HEK293 (cell line): ENCODE results near the gene PRMT5.
"Not testable (repeated sequence)": the region's sequence is repeated elsewhere in the genome, so short reads cannot be mapped to it uniquely, and the experiment has no call there.

Experiments used
- CTCF ChIA-PET: fragments of 350-600 bp; formaldehyde crosslinking; extraction: SDS; loops from one replicate; lab custom pipeline; 2021; ENCODE audit warnings: antibody characterized with exemption; lab: Yijun Ruan, JAX
- POLR2A ChIA-PET: fragments of 300-600 bp; formaldehyde crosslinking; extraction: SDS; loops from one replicate; lab custom pipeline; 2020; ENCODE audit warnings: antibody characterized with exemption, inconsistent platforms; lab: Yijun Ruan, JAX
- H3K27ac ChIP-seq: fragments of 200-500 bp; sonication (Bioruptor generic); 2 replicates; pipeline ENCODE4 v1.5.1; 2014; ENCODE audit warnings: low read depth, low read length, control low read depth, inconsistent platforms; ENCODE audit errors: extremely low read depth
- H3K36me3 ChIP-seq, 2 experiments: fragments of 200-500 bp in 1 of 2; sonication (Bioruptor generic) in 1 of 2; 1 replicate in 1 of 2; 2 replicates in 1 of 2; pipeline ENCODE4 v1.5.1; 2014 to 2017; ENCODE audit warnings: inconsistent platforms in 2 of 2, low read length in 2 of 2; ENCODE audit not compliant: control insufficient read depth in 2 of 2, insufficient read depth in 1 of 2
- H3K4me1 ChIP-seq: fragments of 200-500 bp; sonication (Bioruptor generic); 2 replicates; pipeline ENCODE4 v1.5.1; 2014; ENCODE audit warnings: mild to moderate bottlenecking, low read length, inconsistent platforms; ENCODE audit not compliant: control insufficient read depth, insufficient read depth
- H3K4me3 ChIP-seq: 2 replicates; pipeline ENCODE4 v1.5.1; 2011; ENCODE audit warnings: low read depth, mild to moderate bottlenecking, control low read depth, low read length, moderate library complexity
- H3K9me3 ChIP-seq: fragments of 200-500 bp; sonication (Bioruptor generic); 2 replicates; pipeline ENCODE4 v1.5.1; 2014; ENCODE audit warnings: low read depth, low read length, inconsistent platforms; ENCODE audit not compliant: control insufficient read depth, insufficient read depth
- FEZF1 ChIP-seq: fragments of 450-650 bp; formaldehyde crosslinking; IDR thresholded peaks from 2 replicates; pipeline ENCODE4 v1.5.1; 2016; ENCODE audit warnings: missing biosample characterization, missing genetic modification characterization
- GFI1B ChIP-seq: fragments of 450-650 bp; formaldehyde crosslinking; IDR thresholded peaks from 2 replicates; pipeline ENCODE4 v1.5.1; 2016; ENCODE audit warnings: missing biosample characterization, missing genetic modification characterization
- GLI2 ChIP-seq: fragments of 450-650 bp; formaldehyde crosslinking; IDR thresholded peaks from 2 replicates; pipeline ENCODE4; 2017; ENCODE audit warnings: missing biosample characterization, missing genetic modification characterization, low read depth, borderline replicate concordance
- HOXD13 ChIP-seq: sonication (generic); formaldehyde crosslinking; IDR thresholded peaks from 2 replicates; pipeline ENCODE4 v1.8.0; 2022; ENCODE audit warnings: missing genetic modification reagents, borderline replicate concordance
- MZF1 ChIP-seq: fragments of 450-650 bp; formaldehyde crosslinking; IDR thresholded peaks from 2 replicates; pipeline ENCODE4 v1.5.1; 2017; ENCODE audit warnings: missing biosample characterization, missing genetic modification characterization, borderline replicate concordance
- PRDM1 ChIP-seq: fragments of 450-650 bp; formaldehyde crosslinking; IDR thresholded peaks from 2 replicates; pipeline ENCODE4; 2016; ENCODE audit warnings: missing biosample characterization, missing genetic modification characterization
- PRDM6 ChIP-seq: fragments of 450-650 bp; formaldehyde crosslinking; IDR thresholded peaks from 2 replicates; pipeline ENCODE4 v1.5.1; 2017; ENCODE audit warnings: missing biosample characterization, missing genetic modification characterization
- TCF7L2 ChIP-seq: IDR thresholded peaks from 2 replicates; pipeline ENCODE4 v1.6.1; 2011; ENCODE audit warnings: low read depth, mild to moderate bottlenecking, inconsistent platforms, low read length, moderate library complexity, borderline replicate concordance
- ZFHX2 ChIP-seq: fragments of 450-650 bp; formaldehyde crosslinking; conservative IDR thresholded peaks from 2 replicates; pipeline ENCODE4 v1.5.1; 2016; ENCODE audit warnings: missing biosample characterization, missing genetic modification characterization
- ZNF121 ChIP-seq: fragments of 450-650 bp; formaldehyde crosslinking; IDR thresholded peaks from 2 replicates; pipeline ENCODE4 v1.5.1; 2016; ENCODE audit warnings: missing biosample characterization, missing genetic modification characterization
- ZNF132 ChIP-seq: fragments of 450-650 bp; formaldehyde crosslinking; IDR thresholded peaks from 2 replicates; pipeline ENCODE4 v1.5.1; 2017; ENCODE audit warnings: missing biosample characterization, missing genetic modification characterization, borderline replicate concordance
- ZNF133 ChIP-seq: fragments of 450-650 bp; formaldehyde crosslinking; IDR thresholded peaks from 2 replicates; pipeline ENCODE4 v1.5.1; 2016; ENCODE audit warnings: missing biosample characterization, missing genetic modification characterization
- ZNF404 ChIP-seq: fragments of 450-650 bp; formaldehyde crosslinking; IDR thresholded peaks from 2 replicates; pipeline ENCODE4 v1.5.1; 2017; ENCODE audit warnings: missing biosample characterization, missing genetic modification characterization
- ZNF433 ChIP-seq: fragments of 450-650 bp; formaldehyde crosslinking; IDR thresholded peaks from 2 replicates; pipeline ENCODE4 v1.5.1; 2016; ENCODE audit warnings: missing biosample characterization, missing genetic modification characterization, low read depth
- ZNF521 ChIP-seq: fragments of 450-650 bp; formaldehyde crosslinking; IDR thresholded peaks from 2 replicates; pipeline ENCODE4 v1.5.1; 2017; ENCODE audit warnings: missing biosample characterization, mild to moderate bottlenecking, missing genetic modification characterization
- ZNF530 ChIP-seq: fragments of 450-650 bp; formaldehyde crosslinking; IDR thresholded peaks from 2 replicates; pipeline ENCODE4 v1.5.1; 2016; ENCODE audit warnings: low read depth, missing biosample characterization, missing genetic modification characterization
- ZNF600 ChIP-seq: fragments of 450-650 bp; formaldehyde crosslinking; IDR thresholded peaks from 2 replicates; pipeline ENCODE4 v1.5.1; 2016; ENCODE audit warnings: missing biosample characterization, missing genetic modification characterization
- ZNF692 ChIP-seq: fragments of 450-650 bp; formaldehyde crosslinking; IDR thresholded peaks from 2 replicates; pipeline ENCODE4 v1.5.1; 2016; ENCODE audit warnings: missing biosample characterization, missing genetic modification characterization

The PRMT5 gene

GRCh38 chr14:22955702-22956569 is 26.8 kb upstream of the PRMT5 start:
- H3K9me3 ChIP-seq = no peaks in the 10 kb centered on the region
- H3K4me3 ChIP-seq = peak overlapping the region; percentile 75
- H3K27ac ChIP-seq = peak overlapping the region; percentile 76; the same call in 1 of the 2 replicates
- ChIA-PET CTCF (interaction anchor here (0.7 to 2.5 kb wide), 11 partner anchors 15 to 399 kb away, joined by 3 to 13 read pairs (median 3); partner anchors contain the start of genes AJUBA and PRMT5), POLR2A (interaction anchor here (0.7 to 3.2 kb wide), 17 partner anchors 11 to 330 kb away, joined by 3 to 30 read pairs (median 7); partner anchors contain the start of genes AJUBA, CDH24, LRP10 and PRMT5)
- no peaks in the 10 kb centered on the region for H3K4me1 ChIP-seq
- TF ChIP-seq ZNF600 (tag by site-specific recombination) (peak; percentile 53; the same call in 1 of the 2 replicates), FEZF1 (tag by site-specific recombination) (peak; percentile 12; the same call in 1 of the 2 replicates), ZFHX2 (0 out of 2 replicates have a peak, but pooled peaks have one; percentile 8), MZF1 (tag by site-specific recombination) (no peak)
- peaks cover 6 to 21% of the 10 kb centered on the region in 2 experiments; a peak in 2 of 3 replicates for H3K36me3 ChIP-seq

GRCh38 chr14:22952418-22952817 is 23.2 kb upstream of the PRMT5 start:
- POLR2A ChIA-PET = no interaction called here
- Histone ChIP-seq H3K27ac (no peak overlapping the region), H3K9me3 (no peaks in the 10 kb centered on the region), H3K4me1 (no peaks in the 10 kb centered on the region), H3K36me3 (peaks cover 16 to 41% of the 10 kb centered on the region in 2 experiments; a peak in 2 of 3 replicates), H3K4me3 (no peak overlapping the region)
- CTCF ChIA-PET = interaction anchor here (0.9 to 1.3 kb wide), 2 partner anchors 23 to 30 kb away, joined by 3 to 4 read pairs; partner anchors contain the start of gene AJUBA
- TF ChIP-seq ZNF404 (tag by site-specific recombination) = no peak
- TF ChIP-seq ZNF433 (tag by site-specific recombination) = no peak
- TF ChIP-seq GLI2 = no peak
- TF ChIP-seq ZNF132 = no peak
- no peak for TF ChIP-seq ZNF521 (tag by site-specific recombination)
- TF ChIP-seq TCF7L2 = no peak
- TF ChIP-seq HOXD13 (CRISPR knock-in tag) = no peak
- TF ChIP-seq GFI1B (tag by site-specific recombination) = no peak
- no peak for TF ChIP-seq ZNF692 (tag by site-specific recombination)
- no peak for TF ChIP-seq PRDM1 (tag by site-specific recombination)
- no peak for TF ChIP-seq ZNF530 (tag by site-specific recombination)

- not testable (repeated sequence) for H3K4me1 ChIP-seq, H3K9me3 ChIP-seq, H3K4me3 ChIP-seq, H3K27ac ChIP-seq
- ChIA-PET POLR2A (interaction anchor here (0.5 kb wide), 1 partner anchor 75 kb away, joined by 4 read pairs; no protein-coding TSS in a partner anchor), CTCF (interaction anchor here (0.5 to 1.5 kb wide), 5 partner anchors 21 to 141 kb away, joined by 3 to 4 read pairs (median 3); partner anchors contain the start of gene AJUBA)
- peaks cover 22 to 47% of the 10 kb centered on the region in 2 experiments for H3K36me3 ChIP-seq
Observed at GRCh38 chr14:22951795-22952194, 22.6 kb upstream of the PRMT5 start.

GRCh38 chr14:22945642-22946041 is 16.5 kb upstream of the PRMT5 start:
- no peaks in the 10 kb centered on the region for H3K9me3 ChIP-seq
- H3K36me3 ChIP-seq = peaks cover 32 to 35% of the 10 kb centered on the region in 2 experiments
- H3K4me1 ChIP-seq = no peaks in the 10 kb centered on the region
- H3K27ac ChIP-seq = no peak overlapping the region
- no peak overlapping the region for H3K4me3 ChIP-seq
- TF ChIP-seq PRDM6 (tag by site-specific recombination) (no peak), ZNF121 (tag by site-specific recombination) (peak; percentile 76), ZNF133 (tag by site-specific recombination) (no peak)
- ChIA-PET CTCF (interaction anchor here (0.8 to 2.5 kb wide), 5 partner anchors 14 to 49 kb away, joined by 3 to 11 read pairs (median 4); no protein-coding TSS in a partner anchor), POLR2A (interaction anchor here (0.8 kb wide), 2 partner anchors 11 to 13 kb away, joined by 3 read pairs; partner anchors contain the start of gene HAUS4)
